ENCODE data around the gene RASAL3. TPM values are rescaled to one million over a fixed set of nuclear protein-coding genes. Genes with fewer than 3 reads are reported as not detected.

RASAL3 gene
- total and polyA plus RNA-seq, 4 donors, result 0.76 to 1.5 (median 1.1) TPM

GRCh38 chr19:15418579-15419412 is 45.5 kb downstream of the RASAL3 start, which contains the start of gene AKAP8L (continued):
- TF ChIP-seq EGR1 (IDR thresholded peaks at IDR 0.05; ENCODE audit: low read depth in 2 of 2), result peak; percentile 95 to 96

- Histone ChIP-seq H3K27ac (ENCODE audit: low read depth in 1 of 2, low read length in 2 of 2) (peak overlapping the region; percentile 87 to 91), H3K9me3 (ENCODE audit: control insufficient read depth in 4 of 4, low read length in 3 of 4) (no peaks in the 10 kb centered on the region), H3K4me3 (ENCODE audit: low read depth in 1 of 3, low read length in 3 of 3) (peak overlapping the region; percentile 77 to 92 (median 91)), H3K36me3 (ENCODE audit: control insufficient read depth in 4 of 4, insufficient read depth in 3 of 4, low read depth in 1 of 4, low read length in 3 of 4) (peaks cover 0 to 5% (median 3%) of the 10 kb centered on the region in 4 donors), H3K27me3 (ENCODE audit: control insufficient read depth in 4 of 4, insufficient read depth in 4 of 4, low read length in 3 of 4) (no peaks in the 10 kb centered on the region), H3K9ac (ENCODE audit: low read depth in 1 of 2, low read length in 2 of 2) (peak overlapping the region; percentile 66 to 89), H3K4me1 (ENCODE audit: control insufficient read depth in 4 of 4, insufficient read depth in 4 of 4, low read length in 3 of 4) (peaks cover 12 to 54% (median 41%) of the 10 kb centered on the region in 4 donors)
- no peak for TF ChIP-seq FOXA1 (IDR thresholded peaks at IDR 0.05)
- TF ChIP-seq HNF4G (IDR thresholded peaks at IDR 0.05), result no peak
- TF ChIP-seq ZBTB33 (IDR thresholded peaks at IDR 0.05), result no peak
- TF ChIP-seq RAD21 (IDR thresholded peaks at IDR 0.05), result no peak
- TF ChIP-seq REST (IDR thresholded peaks at IDR 0.05), result no peak
- no peak for TF ChIP-seq EGR1 (IDR thresholded peaks at IDR 0.05; ENCODE audit: low read depth in 2 of 2)
- DNase-seq (ENCODE audit: low spot score), result no peak
- WGBS, result under 1% methylated on average over 16 of the region's 16 CpGs
Measured at GRCh38 chr19:15418231-15418578, 46.1 kb downstream of the RASAL3 start.

GRCh38 chr19:15417699-15418098 is 46.6 kb downstream of the RASAL3 start:
- H3K27ac ChIP-seq (ENCODE audit: low read depth in 1 of 2, low read length in 2 of 2), result peak overlapping the region in 1 of 2 donors; percentile 87
- H3K36me3 ChIP-seq (ENCODE audit: control insufficient read depth in 4 of 4, insufficient read depth in 3 of 4, low read depth in 1 of 4, low read length in 3 of 4), result peaks cover 0 to 4% (median 2%) of the 10 kb centered on the region in 4 donors
- no peaks in the 10 kb centered on the region for H3K9me3 ChIP-seq (ENCODE audit: control insufficient read depth in 4 of 4, low read length in 3 of 4)
- H3K4me3 ChIP-seq (ENCODE audit: low read depth in 1 of 3, low read length in 3 of 3), result peak overlapping the region; percentile 77 to 92 (median 91)
- H3K27me3 ChIP-seq (ENCODE audit: control insufficient read depth in 4 of 4, insufficient read depth in 4 of 4, low read length in 3 of 4), result no peaks in the 10 kb centered on the region
- no peak for DNase-seq (ENCODE audit: low spot score)
- peaks cover 12 to 56% (median 43%) of the 10 kb centered on the region in 4 donors for H3K4me1 ChIP-seq (ENCODE audit: control insufficient read depth in 4 of 4, insufficient read depth in 4 of 4, low read length in 3 of 4)
- H3K9ac ChIP-seq (ENCODE audit: low read depth in 1 of 2, low read length in 2 of 2), result peak overlapping the region in 1 of 2 donors; percentile 89
- 4% methylated on average over 9 of the region's 9 CpGs for WGBS
- no peak for TF ChIP-seq ATF3 (IDR thresholded peaks at IDR 0.05)
- no peak for TF ChIP-seq CTCF (IDR thresholded peaks at IDR 0.05; ENCODE audit: low read depth, low read length, missing input control)
- TF ChIP-seq EGR1 (IDR thresholded peaks at IDR 0.05; ENCODE audit: low read depth in 2 of 2), result no peak
- no peak for TF ChIP-seq FOXA1 (IDR thresholded peaks at IDR 0.05)
- no peak for TF ChIP-seq RAD21 (IDR thresholded peaks at IDR 0.05)
- TF ChIP-seq TAF1 (conservative IDR thresholded peaks at IDR 0.05), result no peak
- no peak for TF ChIP-seq NR2F2 (IDR thresholded peaks at IDR 0.05)
- no peak for TF ChIP-seq ZBTB33 (IDR thresholded peaks at IDR 0.05)
- TF ChIP-seq SP1 (IDR thresholded peaks at IDR 0.05), result no peak
- TF ChIP-seq FOXA2 (IDR thresholded peaks at IDR 0.05), result no peak
- TF ChIP-seq GABPA (IDR thresholded peaks at IDR 0.05 in 1 of 2, conservative IDR thresholded peaks at IDR 0.05 in 1 of 2), result no peak
